ENCODE data around the gene C5AR2.

- no peak for TF ChIP-seq CTCF (conservative IDR thresholded peaks at IDR 0.05)
- TF ChIP-seq ZFX (IDR thresholded peaks at IDR 0.05) = no peak
These were observed 44.0 kb downstream of the C5AR2 start for GRCh38 chr19:47375694-47376588.
